Measurements from ENCODE around the gene TP53AIP1.

Gene TP53AIP1, protein sequence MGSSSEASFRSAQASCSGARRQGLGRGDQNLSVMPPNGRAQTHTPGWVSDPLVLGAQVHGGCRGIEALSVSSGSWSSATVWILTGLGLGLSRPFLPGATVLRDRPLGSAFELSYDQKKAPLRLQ

DNA sequence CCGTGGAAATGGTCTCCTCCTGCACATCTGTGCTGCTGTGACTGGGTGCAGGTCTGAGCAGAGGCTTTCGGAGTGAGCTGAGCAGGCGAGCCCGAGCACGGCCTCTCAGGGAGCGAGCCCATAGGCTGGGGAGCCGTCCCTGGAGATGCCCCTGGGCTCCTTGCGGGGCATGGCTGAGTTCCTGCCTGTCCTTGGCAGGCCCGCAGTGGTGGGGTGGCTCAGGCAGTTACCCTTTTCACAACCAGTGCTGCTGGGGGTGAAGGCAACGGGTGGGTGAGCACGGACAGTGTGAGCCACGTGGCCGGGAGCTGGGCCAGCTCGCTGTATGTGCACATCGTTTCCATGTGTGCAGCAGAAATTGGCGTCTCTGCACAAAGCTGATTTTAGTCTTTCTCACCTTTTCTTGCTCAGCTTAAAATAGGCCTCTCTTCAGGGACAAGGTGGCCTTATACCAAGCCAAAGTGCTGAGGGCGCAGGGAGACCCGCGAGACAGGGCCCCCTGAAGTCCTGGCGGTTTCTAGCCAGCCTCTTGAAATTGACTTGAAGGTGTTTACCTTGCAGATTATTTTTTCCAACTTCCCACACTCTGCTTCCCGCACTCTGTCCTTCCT lies at the start of gene TP53AIP1:
Gene TP53AIP1 (minus strand): TSS at position 55 of the 611 bp plus-strand sequence. CDS start 5,053 bp downstream, outside the sequence.
- H3K27me3 ChIP-seq (ENCODE audit: low read depth, low read length): no peaks in the 10 kb centered on the region
- no peak within 1 kb of the TSS for H3K27ac ChIP-seq (ENCODE audit: low read length)
- H3K4me3 ChIP-seq (ENCODE audit: low read depth in 1 of 2, low read length in 2 of 2): no peak within 1 kb of the TSS
- no peaks in the 10 kb centered on the region for H3K4me1 ChIP-seq (ENCODE audit: control insufficient read depth in 1 of 2, insufficient read depth in 2 of 2, low read length in 2 of 2)
- no peaks in the 10 kb centered on the region for H3K9me3 ChIP-seq (ENCODE audit: control insufficient read depth in 1 of 2, low read length in 2 of 2)
- H3K36me3 ChIP-seq (ENCODE audit: control insufficient read depth in 1 of 2, insufficient read depth in 2 of 2, low read length in 2 of 2): no peaks in the 10 kb centered on the region

DNA sequence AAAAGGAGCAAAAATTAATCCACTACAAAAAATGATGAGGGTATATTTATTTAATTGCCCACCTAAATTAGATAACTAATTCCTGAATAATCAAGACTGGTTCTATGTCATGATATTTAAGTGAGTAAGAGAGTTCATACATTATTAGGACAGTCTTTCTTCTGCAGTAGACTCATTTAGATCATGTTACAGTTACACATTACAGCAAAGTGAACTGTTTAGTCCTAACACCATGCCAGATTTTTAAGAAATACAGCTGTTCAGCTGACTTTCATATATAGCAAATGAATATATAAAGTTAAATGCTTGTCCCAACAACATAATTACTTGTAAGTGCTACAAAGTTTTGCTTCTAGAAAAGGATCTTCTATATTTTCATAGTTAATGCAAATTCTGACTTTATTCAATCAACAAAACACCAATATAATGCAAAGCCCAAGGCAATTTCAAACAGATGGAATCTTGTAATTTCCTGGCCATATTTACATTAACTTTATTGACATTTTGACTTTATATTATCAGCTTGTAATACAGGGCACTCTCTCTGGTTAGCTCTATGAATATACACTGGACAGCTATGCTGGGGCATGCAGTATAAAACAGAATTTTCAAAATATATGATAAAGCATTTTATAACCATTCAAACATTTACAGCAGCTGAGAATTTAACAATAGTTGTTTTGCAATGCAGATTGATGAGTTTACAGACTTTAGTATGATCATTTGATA lies 45.7 kb upstream of the TP53AIP1 start:
- Histone ChIP-seq H3K4me3 (ENCODE audit: low read depth in 1 of 2, low read length in 2 of 2) (no peak overlapping the region), H3K27ac (ENCODE audit: low read length) (no peak overlapping the region), H3K4me1 (ENCODE audit: control insufficient read depth in 1 of 2, insufficient read depth in 2 of 2, low read length in 2 of 2) (no peaks in the 10 kb centered on the region), H3K36me3 (ENCODE audit: control insufficient read depth in 1 of 2, insufficient read depth in 2 of 2, low read length in 2 of 2) (no peaks in the 10 kb centered on the region), H3K27me3 (ENCODE audit: low read depth, low read length) (no peaks in the 10 kb centered on the region), H3K9me3 (ENCODE audit: control insufficient read depth in 1 of 2, low read length in 2 of 2) (no peaks in the 10 kb centered on the region)

DNA sequence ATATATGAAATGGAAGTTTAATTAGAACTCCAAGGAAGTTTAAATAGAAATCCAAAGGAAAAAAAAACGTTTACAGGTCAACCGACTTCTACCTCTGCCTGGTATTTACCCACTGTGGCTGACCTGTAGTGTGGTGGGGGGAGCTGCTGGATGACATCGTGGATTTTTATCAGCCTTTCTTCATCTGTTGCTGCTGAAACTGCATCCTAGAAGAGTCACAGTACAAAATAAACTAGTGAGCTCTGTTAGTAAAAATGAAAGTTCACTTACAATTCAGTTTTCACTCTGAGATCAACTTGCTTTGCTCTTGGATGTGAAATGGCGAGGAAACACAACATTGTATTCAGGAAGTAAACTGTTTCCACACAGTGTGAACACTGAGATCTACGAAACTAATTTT lies 43.2 kb upstream of the TP53AIP1 start:
- Histone ChIP-seq H3K9me3 (ENCODE audit: control insufficient read depth in 1 of 2, low read length in 2 of 2) (no peaks in the 10 kb centered on the region), H3K4me1 (ENCODE audit: control insufficient read depth in 1 of 2, insufficient read depth in 2 of 2, low read length in 2 of 2) (no peaks in the 10 kb centered on the region), H3K4me3 (ENCODE audit: low read depth in 1 of 2, low read length in 2 of 2) (no peak overlapping the region), H3K27me3 (ENCODE audit: low read depth, low read length) (no peaks in the 10 kb centered on the region), H3K36me3 (ENCODE audit: control insufficient read depth in 1 of 2, insufficient read depth in 2 of 2, low read length in 2 of 2) (peaks cover 0 to 8% of the 10 kb centered on the region in 2 donors), H3K27ac (ENCODE audit: low read length) (no peak overlapping the region)

DNA sequence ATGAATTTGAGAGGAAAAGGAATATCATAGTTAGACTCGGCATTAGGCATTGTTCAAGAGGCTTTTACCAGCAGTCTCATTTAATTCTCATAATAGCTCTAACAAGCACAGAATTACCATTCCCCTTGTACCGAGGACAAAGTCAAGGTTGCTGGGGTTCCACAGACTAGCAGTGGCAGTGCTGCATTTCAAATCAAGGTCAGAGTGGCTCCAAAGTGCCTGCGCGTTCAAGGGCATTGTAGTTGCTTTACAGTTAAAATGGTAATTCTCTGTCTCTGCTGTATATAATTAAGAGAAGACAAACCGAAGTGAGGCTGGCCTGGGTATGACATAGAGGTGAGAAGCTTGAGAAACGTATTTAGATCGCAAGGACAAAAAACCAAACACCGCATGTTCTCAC lies 40.4 kb upstream of the TP53AIP1 start:
- no peak overlapping the region for H3K4me3 ChIP-seq (ENCODE audit: low read depth in 1 of 2, low read length in 2 of 2)
- no peaks in the 10 kb centered on the region for H3K27me3 ChIP-seq (ENCODE audit: low read depth, low read length)
- no peak overlapping the region for H3K27ac ChIP-seq (ENCODE audit: low read length)
- H3K36me3 ChIP-seq (ENCODE audit: control insufficient read depth in 1 of 2, insufficient read depth in 2 of 2, low read length in 2 of 2): peaks cover 5 to 13% of the 10 kb centered on the region in 2 donors
- no peaks in the 10 kb centered on the region for H3K9me3 ChIP-seq (ENCODE audit: control insufficient read depth in 1 of 2, low read length in 2 of 2)
- no peaks in the 10 kb centered on the region for H3K4me1 ChIP-seq (ENCODE audit: control insufficient read depth in 1 of 2, insufficient read depth in 2 of 2, low read length in 2 of 2)

DNA sequence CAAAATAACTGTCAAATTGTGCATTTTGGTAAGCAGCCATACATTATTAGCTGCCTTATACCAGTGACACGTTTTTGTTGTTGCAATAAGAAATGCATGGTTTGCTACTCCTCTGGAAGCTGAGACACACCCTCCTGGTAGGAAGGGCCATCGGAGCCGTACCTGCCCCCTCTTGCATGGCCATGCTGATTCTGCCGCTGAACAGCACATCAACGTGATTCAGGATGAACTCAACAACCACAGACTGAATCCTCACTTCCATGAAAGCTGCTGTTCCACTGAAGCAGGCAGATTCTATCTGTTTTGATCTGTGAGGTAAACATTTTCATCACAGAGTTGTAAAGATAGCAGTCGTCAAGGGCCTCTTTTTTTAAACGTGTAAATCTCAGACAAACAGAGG lies 38.6 kb upstream of the TP53AIP1 start:
- Histone ChIP-seq H3K27me3 (ENCODE audit: low read depth, low read length) (no peaks in the 10 kb centered on the region), H3K4me1 (ENCODE audit: control insufficient read depth in 1 of 2, insufficient read depth in 2 of 2, low read length in 2 of 2) (no peaks in the 10 kb centered on the region), H3K27ac (ENCODE audit: low read length) (no peak overlapping the region), H3K9me3 (ENCODE audit: control insufficient read depth in 1 of 2, low read length in 2 of 2) (no peaks in the 10 kb centered on the region), H3K4me3 (ENCODE audit: low read depth in 1 of 2, low read length in 2 of 2) (no peak overlapping the region), H3K36me3 (ENCODE audit: control insufficient read depth in 1 of 2, insufficient read depth in 2 of 2, low read length in 2 of 2) (peaks cover 7 to 25% of the 10 kb centered on the region in 2 donors)

DNA sequence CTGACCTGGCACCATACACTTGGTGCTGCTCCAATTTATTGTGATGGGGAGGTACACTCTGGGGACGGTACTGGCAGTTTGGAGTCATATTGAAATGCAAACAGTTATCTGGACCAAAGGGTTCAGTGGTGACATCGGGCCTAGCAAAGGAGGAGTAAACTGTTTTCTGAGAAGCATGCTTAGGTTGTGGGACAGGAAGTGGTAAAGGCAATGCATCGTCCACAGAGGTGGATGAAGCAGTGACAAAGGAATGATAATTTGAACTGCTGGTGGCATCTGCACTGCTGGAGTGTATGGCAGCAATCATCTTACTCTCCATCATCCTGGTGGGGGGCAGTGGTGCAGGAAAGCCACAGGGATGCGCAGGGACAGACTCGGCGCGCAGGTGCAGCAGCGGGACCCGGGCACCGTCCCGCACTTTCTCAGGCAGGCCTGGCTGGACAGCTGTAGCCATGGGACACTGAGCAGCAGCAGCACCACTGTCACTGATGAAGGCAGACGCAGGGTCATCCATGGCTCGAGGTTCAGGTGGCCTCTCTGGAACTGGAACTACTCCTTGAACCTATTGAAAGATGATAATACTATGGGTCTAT lies 28.0 kb upstream of the TP53AIP1 start:
- Histone ChIP-seq H3K27me3 (ENCODE audit: low read depth, low read length) (no peaks in the 10 kb centered on the region), H3K4me3 (ENCODE audit: low read depth in 1 of 2, low read length in 2 of 2) (no peak overlapping the region), H3K27ac (ENCODE audit: low read length) (no peak overlapping the region), H3K9me3 (ENCODE audit: control insufficient read depth in 1 of 2, low read length in 2 of 2) (no peaks in the 10 kb centered on the region), H3K36me3 (ENCODE audit: control insufficient read depth in 1 of 2, insufficient read depth in 2 of 2, low read length in 2 of 2) (peaks cover 42 to 64% of the 10 kb centered on the region in 2 donors), H3K4me1 (ENCODE audit: control insufficient read depth in 1 of 2, insufficient read depth in 2 of 2, low read length in 2 of 2) (no peaks in the 10 kb centered on the region)

DNA sequence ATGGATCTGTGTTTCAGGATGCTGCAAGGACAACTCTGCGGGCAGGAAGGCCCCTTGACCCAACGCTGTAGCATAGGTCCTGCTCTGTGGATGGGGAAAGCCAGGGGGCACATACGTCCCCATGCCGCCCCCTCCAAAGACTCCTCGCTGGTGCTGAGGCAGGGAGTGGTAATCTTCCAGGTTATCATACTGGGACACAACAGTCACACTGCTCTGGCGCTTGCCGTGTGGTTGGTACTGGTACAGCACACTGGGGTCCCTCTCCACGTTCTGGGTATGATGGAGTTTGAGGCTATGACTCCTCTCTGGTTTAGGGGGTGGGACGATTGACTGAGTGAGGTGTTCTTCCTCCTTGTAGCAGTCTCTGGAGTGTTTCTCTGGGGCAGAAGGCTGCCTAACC lies 26.2 kb upstream of the TP53AIP1 start:
- no peak overlapping the region for H3K27ac ChIP-seq (ENCODE audit: low read length)
- H3K27me3 ChIP-seq (ENCODE audit: low read depth, low read length): no peaks in the 10 kb centered on the region
- peaks cover 30 to 51% of the 10 kb centered on the region in 2 donors for H3K36me3 ChIP-seq (ENCODE audit: control insufficient read depth in 1 of 2, insufficient read depth in 2 of 2, low read length in 2 of 2)

DNA sequence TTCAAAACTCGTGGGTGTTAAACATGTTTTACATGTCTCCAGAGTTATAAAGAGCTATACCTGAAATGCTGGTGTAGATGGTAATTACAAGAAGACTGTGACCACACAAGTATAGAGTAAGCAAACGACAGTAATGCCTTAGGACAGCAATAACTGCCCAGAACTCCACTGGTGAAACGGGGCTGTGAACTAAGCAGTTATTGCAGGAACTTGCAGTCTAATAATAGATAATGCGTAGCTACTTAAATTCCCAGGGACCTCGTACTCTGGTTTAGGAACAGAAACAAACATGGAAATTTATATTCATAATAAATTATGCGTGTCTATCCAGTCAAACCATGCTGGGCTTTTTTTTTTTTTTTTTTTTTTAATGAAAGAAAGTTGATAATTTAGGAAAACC lies 24.9 kb upstream of the TP53AIP1 start:
- H3K4me1 ChIP-seq (ENCODE audit: control insufficient read depth in 1 of 2, insufficient read depth in 2 of 2, low read length in 2 of 2): no peaks in the 10 kb centered on the region
- no peaks in the 10 kb centered on the region for H3K9me3 ChIP-seq (ENCODE audit: control insufficient read depth in 1 of 2, low read length in 2 of 2)
- no peak overlapping the region for H3K27ac ChIP-seq (ENCODE audit: low read length)
- H3K36me3 ChIP-seq (ENCODE audit: control insufficient read depth in 1 of 2, insufficient read depth in 2 of 2, low read length in 2 of 2): peaks cover 21 to 40% of the 10 kb centered on the region in 2 donors
- no peaks in the 10 kb centered on the region for H3K27me3 ChIP-seq (ENCODE audit: low read depth, low read length)
- H3K4me3 ChIP-seq (ENCODE audit: low read depth in 1 of 2, low read length in 2 of 2): no peak overlapping the region

More for the DNA sequence above, 26.2 kb upstream of the TP53AIP1 start:
- Histone ChIP-seq H3K4me1 (ENCODE audit: control insufficient read depth in 1 of 2, insufficient read depth in 2 of 2, low read length in 2 of 2) (no peaks in the 10 kb centered on the region), H3K9me3 (ENCODE audit: control insufficient read depth in 1 of 2, low read length in 2 of 2) (no peaks in the 10 kb centered on the region), H3K4me3 (ENCODE audit: low read depth in 1 of 2, low read length in 2 of 2) (no peak overlapping the region)

DNA sequence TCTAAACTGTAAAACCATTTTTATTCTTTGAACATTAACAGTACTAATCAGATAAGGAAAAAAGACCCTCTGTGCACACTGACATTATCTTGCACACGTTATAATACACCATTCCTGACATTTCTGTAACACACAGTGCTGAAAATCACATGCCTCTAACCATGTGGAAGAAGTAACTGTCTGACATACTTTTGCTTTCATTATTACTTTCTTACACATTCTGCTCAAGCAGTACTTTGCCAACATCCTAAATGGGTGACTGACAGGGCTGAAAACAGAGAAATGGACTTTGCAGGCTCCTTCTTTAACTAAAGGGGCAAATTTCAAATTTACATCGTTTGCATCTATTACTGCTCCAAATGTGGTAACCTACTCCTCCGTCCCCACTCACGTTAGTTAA lies 22.8 kb upstream of the TP53AIP1 start:
- Histone ChIP-seq H3K4me3 (ENCODE audit: low read depth in 1 of 2, low read length in 2 of 2) (no peak overlapping the region), H3K9me3 (ENCODE audit: control insufficient read depth in 1 of 2, low read length in 2 of 2) (no peaks in the 10 kb centered on the region), H3K4me1 (ENCODE audit: control insufficient read depth in 1 of 2, insufficient read depth in 2 of 2, low read length in 2 of 2) (no peaks in the 10 kb centered on the region), H3K36me3 (ENCODE audit: control insufficient read depth in 1 of 2, insufficient read depth in 2 of 2, low read length in 2 of 2) (peaks cover 13 to 22% of the 10 kb centered on the region in 2 donors), H3K27me3 (ENCODE audit: low read depth, low read length) (no peaks in the 10 kb centered on the region), H3K27ac (ENCODE audit: low read length) (no peak overlapping the region)

DNA sequence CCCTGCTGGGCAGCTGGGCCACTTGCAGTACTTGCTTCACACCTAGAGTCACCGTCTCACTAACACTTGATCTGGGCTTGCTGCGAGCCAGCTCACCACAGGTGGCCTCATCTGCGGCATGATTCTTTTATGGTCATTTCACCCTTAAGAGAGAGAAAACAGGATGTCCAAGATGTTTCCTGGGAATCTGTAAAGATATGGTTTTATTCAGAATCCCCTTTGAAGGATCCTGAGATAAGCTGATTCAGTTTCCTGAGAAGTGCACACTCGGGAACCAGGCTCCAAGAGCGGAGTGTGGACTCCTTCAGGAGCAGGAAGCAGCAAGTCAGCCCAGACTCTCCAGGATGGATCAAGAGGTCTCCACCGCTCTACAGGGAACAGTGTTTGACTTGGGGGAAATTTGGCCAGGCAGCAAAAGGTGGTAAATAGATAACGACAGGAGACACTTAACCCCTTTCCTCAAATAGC lies 21.8 kb upstream of the TP53AIP1 start:
- Histone ChIP-seq H3K27me3 (ENCODE audit: low read depth, low read length) (no peaks in the 10 kb centered on the region), H3K4me1 (ENCODE audit: control insufficient read depth in 1 of 2, insufficient read depth in 2 of 2, low read length in 2 of 2) (no peaks in the 10 kb centered on the region), H3K27ac (ENCODE audit: low read length) (no peak overlapping the region), H3K36me3 (ENCODE audit: control insufficient read depth in 1 of 2, insufficient read depth in 2 of 2, low read length in 2 of 2) (peaks cover 4 to 13% of the 10 kb centered on the region in 2 donors), H3K4me3 (ENCODE audit: low read depth in 1 of 2, low read length in 2 of 2) (no peak overlapping the region), H3K9me3 (ENCODE audit: control insufficient read depth in 1 of 2, low read length in 2 of 2) (no peaks in the 10 kb centered on the region)

DNA sequence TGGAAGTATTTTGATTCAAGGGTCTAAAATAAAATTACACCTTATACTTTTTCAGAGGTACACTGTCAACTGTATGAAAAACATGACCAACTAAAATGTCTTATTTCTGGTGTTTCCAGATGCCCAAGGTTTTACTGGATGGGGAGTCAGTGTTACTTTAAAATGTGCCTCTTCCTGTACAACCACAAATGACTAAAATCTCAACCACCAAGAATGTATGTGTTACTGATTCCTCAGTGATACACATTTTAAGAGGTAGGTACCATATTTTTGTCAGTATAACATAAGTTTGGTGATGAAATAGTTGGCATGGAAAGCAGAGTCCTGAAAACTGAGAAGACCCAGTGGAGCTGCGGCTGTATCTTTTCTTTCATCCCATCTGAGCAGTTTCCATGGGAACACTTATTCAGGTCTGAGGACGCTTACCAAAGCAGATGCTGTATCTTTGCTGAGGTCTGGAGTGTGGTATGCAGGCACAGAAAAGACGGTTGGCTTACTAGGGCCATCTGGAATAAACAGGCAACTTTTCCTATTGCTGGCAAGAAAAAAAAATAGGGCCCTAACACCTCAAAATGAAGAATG lies 21.2 kb upstream of the TP53AIP1 start:
- Histone ChIP-seq H3K36me3 (ENCODE audit: control insufficient read depth in 1 of 2, insufficient read depth in 2 of 2, low read length in 2 of 2) (peaks cover 0 to 6% of the 10 kb centered on the region in 2 donors), H3K4me1 (ENCODE audit: control insufficient read depth in 1 of 2, insufficient read depth in 2 of 2, low read length in 2 of 2) (no peaks in the 10 kb centered on the region)

More for the DNA sequence above, 21.2 kb upstream of the TP53AIP1 start:
- no peaks in the 10 kb centered on the region for H3K27me3 ChIP-seq (ENCODE audit: low read depth, low read length)
- no peak overlapping the region for H3K4me3 ChIP-seq (ENCODE audit: low read depth in 1 of 2, low read length in 2 of 2)
- no peaks in the 10 kb centered on the region for H3K9me3 ChIP-seq (ENCODE audit: control insufficient read depth in 1 of 2, low read length in 2 of 2)
- no peak overlapping the region for H3K27ac ChIP-seq (ENCODE audit: low read length)
